Activated CD8-positive, alpha-beta T cell treated with anti-CD3 and anti-CD28 coated beads for 36 hours (primary cell): ENCODE measurements around the gene MLN. TPM values are rescaled to one million over a fixed set of nuclear protein-coding genes. Genes with fewer than 3 reads are reported as not detected.
A peak's percentile ranks its signal among the peaks of the same experiment; 100 is the strongest.

Experiments
- ATAC-seq: fragments of 200-7000 bp; cut with Tn5 transposase; one replicate; pipeline ENCODE4 v1.10.0; 2021; ENCODE audit warnings: mild to moderate bottlenecking, moderate library complexity
- CTCF ChIA-PET: fragments of 350-600 bp; sonication (Branson Sonifier 250); formaldehyde crosslinking; loops from one replicate; lab custom pipeline; 2021; ENCODE audit warnings: antibody characterized with exemption; lab: Charles Lee
- POLR2A ChIA-PET: fragments of 350-600 bp; sonication (Branson Sonifier 250); formaldehyde crosslinking; loops from one replicate; lab custom pipeline; 2021; ENCODE audit warnings: antibody characterized with exemption; lab: Charles Lee
- DNase-seq: peaks from one replicate; pipeline ENCODE4 v3.0.0-alpha.2; 2020
- H3K27ac Mint-ChIP-seq: one replicate; pipeline ENCODE4 v1.8.0; 2021; ENCODE audit warnings: mild to moderate bottlenecking, mixed read lengths
- H3K27me3 Mint-ChIP-seq: one replicate; pipeline ENCODE4 v1.8.0; 2021; ENCODE audit warnings: mixed read lengths
- H3K36me3 Mint-ChIP-seq: one replicate; pipeline ENCODE4 v1.8.0; 2021; ENCODE audit warnings: low read depth, mixed read lengths
- H3K4me1 Mint-ChIP-seq: one replicate; pipeline ENCODE4 v1.8.0; 2021; ENCODE audit warnings: low read depth, mixed read lengths
- H3K4me3 Mint-ChIP-seq: one replicate; pipeline ENCODE4 v1.8.0; 2021; ENCODE audit warnings: mild to moderate bottlenecking, moderate library complexity, mixed read lengths
- H3K9me3 Mint-ChIP-seq: one replicate; pipeline ENCODE4 v1.8.0; 2021; ENCODE audit warnings: mixed read lengths
- intact Hi-C: fragments of 100-400 bp; cut with micrococcal nuclease; formaldehyde crosslinking; loops from one replicate; pipeline ENCODE4 v1.10.0; 2022
- total RNA-seq, 2 experiments: library from RNA; stranded (reverse); gene quantifications; one replicate each; pipeline ENCODE4 v1.2.3, GENCODE V29; 2021
- TF ChIP-seq, protein P1 (sequence below): fragments of 200-600 bp; IDR thresholded peaks from one replicate; pipeline ENCODE4 v1.8.0; 2022; ENCODE audit warnings: antibody characterized with exemption, mild to moderate bottlenecking

The MLN gene
- total RNA-seq, 2 experiments from 2014 or later, result not detected

DNA sequence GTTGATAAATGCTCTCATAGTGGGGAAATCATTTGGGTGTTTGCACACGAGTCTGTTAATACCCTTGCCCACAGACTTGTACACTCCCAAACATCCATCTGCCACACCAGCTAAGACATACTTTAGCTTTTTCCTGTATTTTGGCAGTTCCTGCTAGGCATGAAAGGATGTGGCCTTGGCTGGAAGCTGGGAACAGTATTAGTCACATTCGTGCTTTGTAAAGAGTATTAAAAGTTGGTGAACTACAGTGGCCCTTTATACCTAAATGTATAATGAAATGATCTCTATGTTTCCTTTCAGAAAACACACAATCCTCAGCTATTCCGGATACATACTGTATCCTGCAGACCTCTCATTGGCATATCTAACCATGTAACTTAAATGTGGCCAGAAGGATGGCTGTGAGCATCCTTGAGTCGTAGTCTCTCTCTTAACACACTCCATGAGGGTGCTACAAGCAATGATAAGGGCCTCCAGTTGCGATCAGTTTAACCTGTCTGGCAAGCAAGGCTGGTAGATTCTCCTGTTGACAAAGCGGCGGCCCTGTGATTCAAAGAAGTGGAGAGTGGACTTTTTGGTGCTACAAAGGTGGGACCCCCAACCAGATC, 16.4 kb downstream of the MLN start:
- peak overlapping the region; percentile 93 for H3K27ac Mint-ChIP-seq
- H3K4me3 Mint-ChIP-seq, result peak overlapping the region; percentile 85
- H3K27me3 Mint-ChIP-seq, result no peaks in the 10 kb centered on the region
- ATAC-seq (peak; percentile 6), DNase-seq (no peak)
- H3K9me3 Mint-ChIP-seq, result no peaks in the 10 kb centered on the region
- TF ChIP-seq, protein P1, sequence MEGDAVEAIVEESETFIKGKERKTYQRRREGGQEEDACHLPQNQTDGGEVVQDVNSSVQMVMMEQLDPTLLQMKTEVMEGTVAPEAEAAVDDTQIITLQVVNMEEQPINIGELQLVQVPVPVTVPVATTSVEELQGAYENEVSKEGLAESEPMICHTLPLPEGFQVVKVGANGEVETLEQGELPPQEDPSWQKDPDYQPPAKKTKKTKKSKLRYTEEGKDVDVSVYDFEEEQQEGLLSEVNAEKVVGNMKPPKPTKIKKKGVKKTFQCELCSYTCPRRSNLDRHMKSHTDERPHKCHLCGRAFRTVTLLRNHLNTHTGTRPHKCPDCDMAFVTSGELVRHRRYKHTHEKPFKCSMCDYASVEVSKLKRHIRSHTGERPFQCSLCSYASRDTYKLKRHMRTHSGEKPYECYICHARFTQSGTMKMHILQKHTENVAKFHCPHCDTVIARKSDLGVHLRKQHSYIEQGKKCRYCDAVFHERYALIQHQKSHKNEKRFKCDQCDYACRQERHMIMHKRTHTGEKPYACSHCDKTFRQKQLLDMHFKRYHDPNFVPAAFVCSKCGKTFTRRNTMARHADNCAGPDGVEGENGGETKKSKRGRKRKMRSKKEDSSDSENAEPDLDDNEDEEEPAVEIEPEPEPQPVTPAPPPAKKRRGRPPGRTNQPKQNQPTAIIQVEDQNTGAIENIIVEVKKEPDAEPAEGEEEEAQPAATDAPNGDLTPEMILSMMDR, result no peak
- H3K36me3 Mint-ChIP-seq, result peaks cover 20% of the 10 kb centered on the region
- ChIA-PET POLR2A (interaction anchor here (1.0 to 3.3 kb wide), 5 partner anchors 9 to 117 kb away, joined by 3 to 15 read pairs (median 4); no protein-coding TSS in a partner anchor), CTCF (interaction anchor here (0.7 to 5.2 kb wide), 6 partner anchors 9 to 85 kb away, joined by 3 to 43 read pairs (median 5); no protein-coding TSS in a partner anchor)
- peaks cover 43% of the 10 kb centered on the region for H3K4me1 Mint-ChIP-seq
- intact Hi-C loops, result no loop called here

DNA sequence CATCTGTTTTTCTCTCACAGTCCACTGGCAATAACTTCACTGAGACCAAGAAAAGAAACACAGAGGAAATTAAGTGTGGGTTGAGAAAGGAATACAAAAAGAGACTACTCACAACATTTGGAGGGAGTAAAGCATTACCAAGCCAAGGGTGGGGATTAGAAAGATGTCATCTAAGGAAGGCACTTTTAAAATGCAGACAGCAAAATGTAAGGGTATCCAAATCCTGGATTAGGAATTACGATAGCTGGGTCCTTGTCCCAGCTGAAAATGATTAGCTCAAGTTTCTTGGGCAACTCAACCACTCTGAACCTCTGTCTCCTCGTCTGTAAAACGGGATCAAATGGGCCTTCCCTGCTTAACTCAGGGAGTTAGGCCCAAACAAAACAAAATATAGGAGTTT, 17.1 kb downstream of the MLN start:
- DNase-seq (no peak), ATAC-seq (no peak)
- H3K36me3 Mint-ChIP-seq, result peaks cover 25% of the 10 kb centered on the region
- intact Hi-C loops, result no loop called here
- H3K9me3 Mint-ChIP-seq, result no peaks in the 10 kb centered on the region
- TF ChIP-seq, protein P1, result no peak
- POLR2A ChIA-PET, result interaction anchor here (0.5 to 3.3 kb wide), 4 partner anchors 8 to 182 kb away, joined by 3 to 15 read pairs (median 4); no protein-coding TSS in a partner anchor
- no peaks in the 10 kb centered on the region for H3K27me3 Mint-ChIP-seq
- H3K27ac Mint-ChIP-seq, result peak overlapping the region; percentile 8
- CTCF ChIA-PET, result interaction anchor here (1.3 to 5.2 kb wide), 2 partner anchors 8 to 15 kb away, joined by 4 to 43 read pairs; no protein-coding TSS in a partner anchor
- peak overlapping the region; percentile 85 for H3K4me3 Mint-ChIP-seq
- H3K4me1 Mint-ChIP-seq, result peaks cover 43% of the 10 kb centered on the region

DNA sequence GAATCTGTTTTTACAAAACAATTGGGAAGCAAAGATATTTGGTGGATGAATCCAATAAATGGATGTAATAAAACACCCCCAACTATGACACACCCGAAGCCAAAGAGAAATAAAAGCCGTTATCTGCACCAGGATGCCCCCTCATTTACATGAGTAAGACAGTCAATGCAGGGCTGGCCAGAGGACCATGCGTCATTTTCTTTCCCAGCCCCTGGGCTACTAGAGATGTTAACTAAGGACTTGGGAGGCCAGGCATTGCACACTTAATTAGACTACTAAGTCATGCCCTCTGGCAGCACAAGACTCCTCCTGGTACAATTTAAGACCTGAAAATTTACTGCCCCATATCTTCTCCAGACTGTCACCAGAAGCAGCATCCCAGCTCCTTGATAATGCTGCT, 18.0 kb downstream of the MLN start:
- H3K27ac Mint-ChIP-seq, result no peak overlapping the region
- POLR2A ChIA-PET, result no interaction called here
- no peaks in the 10 kb centered on the region for H3K9me3 Mint-ChIP-seq
- intact Hi-C loops, result no loop called here
- ATAC-seq (no peak), DNase-seq (no peak)
- CTCF ChIA-PET, result interaction anchor here (1.3 to 5.2 kb wide), 2 partner anchors 14 to 16 kb away, joined by 4 to 43 read pairs; no protein-coding TSS in a partner anchor
- peaks cover 43% of the 10 kb centered on the region for H3K4me1 Mint-ChIP-seq
- TF ChIP-seq, protein P1, result no peak
- H3K27me3 Mint-ChIP-seq, result no peaks in the 10 kb centered on the region
- H3K36me3 Mint-ChIP-seq, result peaks cover 28% of the 10 kb centered on the region
- H3K4me3 Mint-ChIP-seq, result no peak overlapping the region

DNA sequence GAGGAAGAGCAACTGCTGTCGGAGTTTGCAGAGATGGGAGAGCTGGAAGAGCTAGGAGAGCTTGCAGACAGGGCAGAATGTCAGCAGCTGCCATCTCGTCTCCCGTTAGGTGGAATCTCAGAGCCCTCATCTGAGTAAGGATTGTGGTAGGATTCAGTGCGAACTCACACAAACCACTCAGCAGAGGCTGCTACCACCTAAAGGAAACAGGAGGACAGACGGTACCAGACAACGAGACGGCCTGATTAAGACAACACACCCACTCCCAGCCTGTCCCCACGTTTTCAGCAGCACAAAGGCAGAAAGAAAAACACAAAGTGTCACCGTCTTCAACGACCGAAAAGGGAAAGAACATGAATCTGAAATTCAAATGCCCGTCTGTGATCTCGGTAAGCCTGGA, 19.0 kb downstream of the MLN start:
- TF ChIP-seq, protein P1, result no peak
- ChIA-PET POLR2A (no interaction called here), CTCF (interaction anchor here (1.3 to 5.2 kb wide), 2 partner anchors 13 to 15 kb away, joined by 4 to 43 read pairs; no protein-coding TSS in a partner anchor)
- Mint-ChIP-seq H3K27me3 (no peaks in the 10 kb centered on the region), H3K4me3 (no peak overlapping the region), H3K9me3 (no peaks in the 10 kb centered on the region), H3K4me1 (peaks cover 43% of the 10 kb centered on the region), H3K27ac (no peak overlapping the region), H3K36me3 (peaks cover 37% of the 10 kb centered on the region)
- DNase-seq (no peak), ATAC-seq (no peak)
- intact Hi-C loops, result no loop called here
